ENCODE measurements around the gene GAGE2A.
"Not testable (repeated sequence)": the region's sequence is repeated elsewhere in the genome, so short reads cannot be mapped to it uniquely, and the experiment has no call there.

The GAGE2A gene, protein sequence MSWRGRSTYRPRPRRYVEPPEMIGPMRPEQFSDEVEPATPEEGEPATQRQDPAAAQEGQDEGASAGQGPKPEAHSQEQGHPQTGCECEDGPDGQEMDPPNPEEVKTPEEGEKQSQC

DNA sequence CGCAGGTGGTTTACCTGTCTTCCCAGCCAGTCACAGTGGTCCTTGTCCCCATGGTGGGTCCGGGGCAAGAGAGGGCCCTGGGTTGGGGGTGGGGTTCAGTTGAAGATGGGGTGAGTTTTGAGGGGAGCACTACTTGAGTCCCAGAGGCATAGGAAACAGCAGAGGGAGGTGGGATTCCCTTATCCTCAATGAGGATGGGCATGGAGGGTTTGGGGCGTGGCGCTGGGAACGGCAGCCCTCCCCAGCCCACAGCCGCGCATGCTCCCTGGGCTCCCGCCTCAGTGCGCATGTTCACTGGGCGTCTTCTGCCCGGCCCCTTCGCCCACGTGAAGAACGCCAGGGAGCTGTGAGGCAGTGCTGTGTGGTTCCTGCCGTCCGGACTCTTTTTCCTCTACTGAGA lies at the start of gene GAGE2A:
Gene GAGE2A, plus strand, starts transcription at position 301 of the 400 bp plus-strand sequence. CDS start 1,155 bp downstream, outside the sequence.
- not testable (repeated sequence) for H3K4me3 ChIP-seq (ENCODE audit: low read depth, low read length)

DNA sequence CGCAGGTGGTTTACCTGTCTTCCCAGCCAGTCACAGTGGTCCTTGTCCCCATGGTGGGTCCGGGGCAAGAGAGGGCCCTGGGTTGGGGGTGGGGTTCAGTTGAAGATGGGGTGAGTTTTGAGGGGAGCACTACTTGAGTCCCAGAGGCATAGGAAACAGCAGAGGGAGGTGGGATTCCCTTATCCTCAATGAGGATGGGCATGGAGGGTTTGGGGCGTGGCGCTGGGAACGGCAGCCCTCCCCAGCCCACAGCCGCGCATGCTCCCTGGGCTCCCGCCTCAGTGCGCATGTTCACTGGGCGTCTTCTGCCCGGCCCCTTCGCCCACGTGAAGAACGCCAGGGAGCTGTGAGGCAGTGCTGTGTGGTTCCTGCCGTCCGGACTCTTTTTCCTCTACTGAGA lies 47.9 kb upstream of the GAGE2A start, which contains the start of gene GAGE12D:
Gene GAGE12D, plus strand, starts transcription at position 301 of the 400 bp plus-strand sequence. CDS start 1,155 bp downstream, outside the sequence.
- H3K4me3 ChIP-seq (ENCODE audit: low read depth, low read length), result not testable (repeated sequence)

DNA sequence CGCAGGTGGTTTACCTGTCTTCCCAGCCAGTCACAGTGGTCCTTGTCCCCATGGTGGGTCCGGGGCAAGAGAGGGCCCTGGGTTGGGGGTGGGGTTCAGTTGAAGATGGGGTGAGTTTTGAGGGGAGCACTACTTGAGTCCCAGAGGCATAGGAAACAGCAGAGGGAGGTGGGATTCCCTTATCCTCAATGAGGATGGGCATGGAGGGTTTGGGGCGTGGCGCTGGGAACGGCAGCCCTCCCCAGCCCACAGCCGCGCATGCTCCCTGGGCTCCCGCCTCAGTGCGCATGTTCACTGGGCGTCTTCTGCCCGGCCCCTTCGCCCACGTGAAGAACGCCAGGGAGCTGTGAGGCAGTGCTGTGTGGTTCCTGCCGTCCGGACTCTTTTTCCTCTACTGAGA lies 38.3 kb upstream of the GAGE2A start, which contains the start of gene GAGE12E:
Gene GAGE12E, plus strand, starts transcription at position 301 of the 400 bp plus-strand sequence. CDS start 1,155 bp downstream, outside the sequence.
- not testable (repeated sequence) for H3K4me3 ChIP-seq (ENCODE audit: low read depth, low read length)

DNA sequence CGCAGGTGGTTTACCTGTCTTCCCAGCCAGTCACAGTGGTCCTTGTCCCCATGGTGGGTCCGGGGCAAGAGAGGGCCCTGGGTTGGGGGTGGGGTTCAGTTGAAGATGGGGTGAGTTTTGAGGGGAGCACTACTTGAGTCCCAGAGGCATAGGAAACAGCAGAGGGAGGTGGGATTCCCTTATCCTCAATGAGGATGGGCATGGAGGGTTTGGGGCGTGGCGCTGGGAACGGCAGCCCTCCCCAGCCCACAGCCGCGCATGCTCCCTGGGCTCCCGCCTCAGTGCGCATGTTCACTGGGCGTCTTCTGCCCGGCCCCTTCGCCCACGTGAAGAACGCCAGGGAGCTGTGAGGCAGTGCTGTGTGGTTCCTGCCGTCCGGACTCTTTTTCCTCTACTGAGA lies 28.8 kb upstream of the GAGE2A start, which contains the start of gene GAGE12F:
Gene GAGE12F, plus strand, starts transcription at position 301 of the 400 bp plus-strand sequence. CDS start 1,155 bp downstream, outside the sequence.
- H3K4me3 ChIP-seq (ENCODE audit: low read depth, low read length), result not testable (repeated sequence)

DNA sequence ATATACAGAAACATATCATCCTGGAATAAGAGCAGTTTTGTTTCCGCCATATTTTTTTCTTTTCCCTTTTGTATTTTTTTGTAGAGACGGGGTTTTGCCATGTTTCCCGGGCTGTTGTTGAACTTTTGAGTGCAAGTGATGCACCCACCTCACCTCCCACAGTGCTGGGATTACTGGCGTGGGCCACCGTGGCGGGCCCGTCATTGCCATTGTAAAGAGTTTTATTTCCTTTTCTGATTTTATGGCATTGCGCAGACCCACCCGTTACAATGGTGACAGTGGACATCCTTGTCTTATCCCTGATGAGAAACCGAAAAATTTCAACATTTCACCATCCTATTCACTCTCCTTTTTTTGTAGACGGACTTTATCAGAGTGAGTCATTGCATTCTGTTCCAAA lies 20.6 kb upstream of the GAGE2A start:
- H3K4me3 ChIP-seq (ENCODE audit: low read depth, low read length), result not testable (repeated sequence)

DNA sequence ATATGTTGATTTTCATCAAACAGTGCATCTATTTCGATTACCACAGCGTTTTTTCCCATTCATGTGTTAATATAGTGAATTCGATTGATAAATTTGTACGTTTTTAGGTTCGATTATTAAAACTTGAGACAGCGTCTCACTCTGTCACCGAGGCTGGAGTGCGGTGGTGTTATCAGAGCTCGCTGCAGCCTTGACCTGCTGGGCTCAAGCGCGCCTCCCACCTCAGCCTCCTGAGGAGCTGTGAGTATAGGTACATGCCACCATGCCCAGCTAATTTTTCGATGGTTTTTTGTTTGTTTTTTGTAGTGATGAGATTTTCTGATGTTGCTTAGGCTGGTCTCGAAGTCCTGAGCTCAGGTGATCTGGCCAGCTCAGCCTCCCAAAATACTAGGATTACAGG lies 20.1 kb upstream of the GAGE2A start:
- not testable (repeated sequence) for H3K4me3 ChIP-seq (ENCODE audit: low read depth, low read length)

DNA sequence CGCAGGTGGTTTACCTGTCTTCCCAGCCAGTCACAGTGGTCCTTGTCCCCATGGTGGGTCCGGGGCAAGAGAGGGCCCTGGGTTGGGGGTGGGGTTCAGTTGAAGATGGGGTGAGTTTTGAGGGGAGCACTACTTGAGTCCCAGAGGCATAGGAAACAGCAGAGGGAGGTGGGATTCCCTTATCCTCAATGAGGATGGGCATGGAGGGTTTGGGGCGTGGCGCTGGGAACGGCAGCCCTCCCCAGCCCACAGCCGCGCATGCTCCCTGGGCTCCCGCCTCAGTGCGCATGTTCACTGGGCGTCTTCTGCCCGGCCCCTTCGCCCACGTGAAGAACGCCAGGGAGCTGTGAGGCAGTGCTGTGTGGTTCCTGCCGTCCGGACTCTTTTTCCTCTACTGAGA lies 19.2 kb upstream of the GAGE2A start, which contains the start of gene GAGE12G:
Gene GAGE12G, plus strand, starts transcription at position 301 of the 400 bp plus-strand sequence. CDS start 1,155 bp downstream, outside the sequence.
- H3K4me3 ChIP-seq (ENCODE audit: low read depth, low read length), result not testable (repeated sequence)

DNA sequence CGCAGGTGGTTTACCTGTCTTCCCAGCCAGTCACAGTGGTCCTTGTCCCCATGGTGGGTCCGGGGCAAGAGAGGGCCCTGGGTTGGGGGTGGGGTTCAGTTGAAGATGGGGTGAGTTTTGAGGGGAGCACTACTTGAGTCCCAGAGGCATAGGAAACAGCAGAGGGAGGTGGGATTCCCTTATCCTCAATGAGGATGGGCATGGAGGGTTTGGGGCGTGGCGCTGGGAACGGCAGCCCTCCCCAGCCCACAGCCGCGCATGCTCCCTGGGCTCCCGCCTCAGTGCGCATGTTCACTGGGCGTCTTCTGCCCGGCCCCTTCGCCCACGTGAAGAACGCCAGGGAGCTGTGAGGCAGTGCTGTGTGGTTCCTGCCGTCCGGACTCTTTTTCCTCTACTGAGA lies 9.6 kb upstream of the GAGE2A start, which contains the start of gene GAGE12H:
Gene GAGE12H, plus strand, starts transcription at position 301 of the 400 bp plus-strand sequence. CDS start 1,155 bp downstream, outside the sequence.
- H3K4me3 ChIP-seq (ENCODE audit: low read depth, low read length), result not testable (repeated sequence)

DNA sequence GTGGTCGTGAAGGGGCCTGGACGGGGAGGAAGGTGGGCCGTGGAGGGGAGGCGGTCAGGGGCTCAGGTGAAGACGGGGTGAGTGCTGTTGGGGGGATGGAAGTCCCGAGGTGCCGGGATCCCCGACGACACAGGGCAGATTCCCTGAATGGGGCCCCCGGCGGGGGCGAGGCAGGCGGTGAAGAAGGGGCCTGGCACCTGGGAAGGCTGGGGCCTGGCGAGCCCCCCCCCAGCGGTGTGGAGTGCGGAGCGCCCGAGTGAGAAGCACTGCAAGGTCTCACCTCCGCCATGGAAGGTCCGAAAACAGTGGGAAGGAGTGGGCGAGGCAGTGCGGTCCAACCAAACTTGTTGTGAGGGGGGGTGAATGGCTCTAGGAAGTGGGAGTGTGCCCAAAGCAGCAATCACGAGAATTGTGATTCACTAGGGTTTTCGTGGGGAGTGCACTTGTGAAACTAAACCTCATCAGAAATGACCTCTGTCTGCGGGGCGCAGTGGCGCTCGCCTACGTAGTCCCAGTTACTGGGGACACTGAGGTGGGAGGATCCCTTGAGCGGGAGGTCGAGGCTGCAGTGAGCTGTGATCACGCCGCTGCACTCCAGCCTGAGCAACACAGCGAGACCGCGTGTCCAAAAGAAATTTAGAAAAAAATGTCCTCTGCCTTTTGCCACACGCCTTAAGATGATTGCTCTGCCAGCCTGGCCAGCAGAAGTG lies 628 bp downstream of the GAGE2A start:
- H3K4me3 ChIP-seq (ENCODE audit: low read depth, low read length), result not testable (repeated sequence)

DNA sequence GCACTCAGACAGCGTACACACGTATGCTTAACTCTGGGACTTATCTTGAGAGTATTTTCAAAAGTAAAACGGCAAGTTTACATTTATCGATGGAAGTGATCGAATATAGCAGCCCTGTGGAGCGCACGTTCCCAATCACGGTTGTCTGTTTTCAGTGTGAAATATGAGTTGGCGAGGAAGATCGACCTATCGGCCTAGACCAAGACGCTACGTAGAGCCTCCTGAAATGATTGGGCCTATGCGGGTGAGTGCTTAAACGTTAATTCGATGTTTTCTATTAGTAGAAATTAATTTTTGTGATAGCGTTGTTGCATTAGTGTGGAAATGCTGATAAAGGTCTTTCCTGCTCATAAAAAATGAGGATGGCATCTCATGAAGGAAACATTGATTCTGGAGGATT lies 1.2 kb downstream of the GAGE2A start:
- H3K4me3 ChIP-seq (ENCODE audit: low read depth, low read length), result not testable (repeated sequence)

DNA sequence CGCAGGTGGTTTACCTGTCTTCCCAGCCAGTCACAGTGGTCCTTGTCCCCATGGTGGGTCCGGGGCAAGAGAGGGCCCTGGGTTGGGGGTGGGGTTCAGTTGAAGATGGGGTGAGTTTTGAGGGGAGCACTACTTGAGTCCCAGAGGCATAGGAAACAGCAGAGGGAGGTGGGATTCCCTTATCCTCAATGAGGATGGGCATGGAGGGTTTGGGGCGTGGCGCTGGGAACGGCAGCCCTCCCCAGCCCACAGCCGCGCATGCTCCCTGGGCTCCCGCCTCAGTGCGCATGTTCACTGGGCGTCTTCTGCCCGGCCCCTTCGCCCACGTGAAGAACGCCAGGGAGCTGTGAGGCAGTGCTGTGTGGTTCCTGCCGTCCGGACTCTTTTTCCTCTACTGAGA lies 9.4 kb downstream of the GAGE2A start, which contains the start of gene GAGE1:
Gene GAGE1, plus strand, starts transcription at position 301 of the 400 bp plus-strand sequence. CDS start 1,155 bp downstream, outside the sequence.
- not testable (repeated sequence) for H3K4me3 ChIP-seq (ENCODE audit: low read depth, low read length)

DNA sequence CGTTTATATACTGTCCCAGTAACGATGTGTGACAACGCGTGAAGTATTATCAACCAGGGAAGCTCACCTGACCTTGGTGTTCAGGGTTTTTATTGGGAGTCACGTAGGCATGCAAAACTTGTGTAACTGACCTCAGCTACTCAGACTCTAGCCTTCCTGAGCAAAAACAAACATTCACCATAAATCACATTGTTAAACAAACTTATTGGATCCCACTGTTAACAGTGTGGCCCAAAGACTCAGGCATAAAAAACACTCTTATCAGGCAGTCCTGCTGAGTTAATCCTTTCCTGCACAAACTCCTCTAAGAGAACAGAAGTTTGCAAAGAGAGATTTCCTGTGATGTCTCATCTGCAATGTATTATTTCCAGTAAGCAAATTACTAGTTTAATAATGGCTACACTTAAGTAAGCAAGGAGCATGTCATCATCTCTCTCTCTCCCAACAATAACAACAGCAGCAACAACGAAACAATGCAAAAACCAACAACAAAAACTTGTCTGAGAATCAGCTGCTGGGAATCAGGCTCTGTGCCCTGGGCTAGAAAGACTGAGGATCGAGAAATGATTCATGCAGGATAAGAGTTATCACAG lies 21.5 kb downstream of the GAGE2A start:
- H3K4me3 ChIP-seq (ENCODE audit: low read depth, low read length), result no peak overlapping the region

DNA sequence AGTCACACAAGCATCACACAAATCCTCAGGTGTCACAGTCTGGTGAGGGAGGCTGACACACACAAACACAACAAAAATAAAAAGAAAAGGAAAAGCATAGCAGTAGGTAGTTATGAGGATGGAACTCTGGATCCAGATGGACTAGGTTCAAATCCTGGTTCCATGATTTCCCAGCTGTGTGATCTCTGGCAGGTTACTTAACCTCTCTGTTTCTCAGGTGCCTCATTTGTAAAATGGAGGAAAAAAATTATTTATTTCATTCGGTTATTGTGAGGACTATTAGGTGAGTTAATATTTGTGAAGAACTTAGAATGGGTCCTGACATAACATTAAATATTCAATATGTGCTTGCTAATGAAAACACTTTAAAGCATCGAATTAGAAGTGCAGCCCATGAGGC lies 29.3 kb downstream of the GAGE2A start:
- no peak overlapping the region for H3K4me3 ChIP-seq (ENCODE audit: low read depth, low read length)

DNA sequence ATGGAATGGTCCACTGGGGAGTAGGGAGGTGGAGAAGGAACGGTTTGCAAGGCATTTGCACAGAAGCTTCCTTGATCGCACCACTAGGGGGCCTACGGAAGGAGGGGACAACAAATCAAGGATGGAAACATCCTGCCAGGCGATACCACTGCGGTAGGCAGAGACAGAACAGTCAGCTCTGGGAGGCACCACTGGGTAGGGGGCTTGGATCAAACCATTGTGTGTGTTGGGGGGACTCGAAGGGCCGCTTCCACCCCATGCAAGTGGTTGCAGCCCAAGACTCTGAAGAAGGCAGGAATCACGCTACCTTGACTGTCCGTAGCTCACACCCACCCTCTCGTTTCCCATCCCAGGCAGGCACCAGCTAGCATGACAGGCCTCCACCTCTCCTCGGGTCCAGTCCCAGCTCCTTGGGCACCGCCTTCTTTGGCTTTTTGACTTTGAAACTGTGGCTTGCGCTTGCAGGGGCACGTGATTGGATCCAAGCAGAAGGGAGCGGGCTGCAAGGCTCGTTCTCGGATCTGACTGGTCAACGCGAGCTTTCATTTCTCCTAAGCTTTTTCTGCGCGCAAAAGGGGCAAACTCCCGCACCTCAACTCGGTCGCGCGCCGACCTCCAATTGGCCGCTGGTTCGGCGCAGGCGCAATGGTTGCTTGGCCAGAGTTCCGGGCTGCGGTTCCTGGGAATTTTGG lies 37.9 kb downstream of the GAGE2A start:
- no peak overlapping the region for H3K4me3 ChIP-seq (ENCODE audit: low read depth, low read length)

DNA sequence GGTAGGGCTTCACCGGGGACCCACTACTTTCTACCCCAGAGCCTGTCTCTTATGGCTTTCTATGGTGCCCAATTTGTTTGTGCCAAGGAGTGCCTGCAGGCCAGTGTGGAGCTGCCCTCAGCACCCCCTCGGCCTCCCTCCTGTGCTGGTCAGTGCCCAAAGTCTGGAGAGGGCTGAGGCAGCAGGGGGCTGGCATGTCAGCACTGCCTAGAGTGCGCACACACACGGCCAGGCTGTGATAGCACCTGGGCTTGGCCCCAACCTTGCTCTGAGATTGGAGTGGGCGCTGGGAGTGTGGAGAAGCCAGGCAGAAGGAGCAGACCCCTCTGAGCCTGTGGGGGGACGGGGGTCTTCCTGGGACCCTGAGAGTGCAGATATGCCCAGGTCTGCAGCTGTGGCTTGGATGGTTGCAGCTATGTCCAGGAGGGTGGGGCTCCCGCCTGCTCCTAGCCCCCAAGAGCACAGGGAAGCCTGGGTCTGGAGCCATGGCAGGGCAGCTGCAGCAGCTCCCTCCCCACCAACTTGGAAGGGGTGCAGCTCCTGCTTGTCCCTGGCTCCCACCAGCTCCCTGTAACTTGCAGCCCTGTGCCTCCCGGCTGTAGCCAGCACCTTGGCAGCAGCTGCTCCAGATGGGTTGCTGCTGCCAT lies 55.8 kb downstream of the GAGE2A start:
- no peak overlapping the region for H3K4me3 ChIP-seq (ENCODE audit: low read depth, low read length)

Measured in iPS-11a (cell line).